ENCODE measurements around the gene CFAP97D1.

CFAP97D1 gene

GRCh38 chr17:43780135-43780534, at the start of gene CFAP97D1:
CFAP97D1 (plus strand) TSS chr17:43780435; CDS start chr17:43780463, 28 bp downstream.
- DNase-seq = no peak

- no peak for DNase-seq
Measured at GRCh38 chr17:43732958-43733357, 47.3 kb upstream of the CFAP97D1 start.

GRCh38 chr17:43733956-43734355, 46.3 kb upstream of the CFAP97D1 start:
- no peak for DNase-seq

- DNase-seq = peak; percentile 8
Measured at GRCh38 chr17:43734376-43734775, 45.9 kb upstream of the CFAP97D1 start.

- no peak for DNase-seq
Measured at GRCh38 chr17:43736389-43736788, 43.8 kb upstream of the CFAP97D1 start.

GRCh38 chr17:43737722-43738121, 42.5 kb upstream of the CFAP97D1 start:
- no peak for DNase-seq

GRCh38 chr17:43740541-43740940, 39.7 kb upstream of the CFAP97D1 start:
- DNase-seq = no peak

GRCh38 chr17:43741636-43742035, 38.6 kb upstream of the CFAP97D1 start:
- DNase-seq = peak; percentile 83

GRCh38 chr17:43745541-43745940, 34.7 kb upstream of the CFAP97D1 start:
- DNase-seq = no peak

GRCh38 chr17:43750153-43750552, 30.1 kb upstream of the CFAP97D1 start:
- no peak for DNase-seq

GRCh38 chr17:43753493-43754129, 26.6 kb upstream of the CFAP97D1 start:
- DNase-seq = peak; percentile 58

GRCh38 chr17:43754947-43755346, 25.3 kb upstream of the CFAP97D1 start:
- no peak for DNase-seq

GRCh38 chr17:43755389-43755875, 24.8 kb upstream of the CFAP97D1 start:
- no peak for DNase-seq

GRCh38 chr17:43756201-43756600, 24.0 kb upstream of the CFAP97D1 start:
- DNase-seq = no peak

- DNase-seq = no peak
Measured at GRCh38 chr17:43757171-43757660, 23.0 kb upstream of the CFAP97D1 start.

GRCh38 chr17:43758086-43758485, 22.1 kb upstream of the CFAP97D1 start:
- DNase-seq = no peak

GRCh38 chr17:43758497-43759174, 21.6 kb upstream of the CFAP97D1 start, which contains the start of gene SOST:
SOST (minus strand) TSS chr17:43758791; CDS start chr17:43758741, 50 bp downstream.
- DNase-seq = no peak

- DNase-seq = no peak
Measured at GRCh38 chr17:43759836-43760235, 20.4 kb upstream of the CFAP97D1 start.

- peak; percentile 77 for DNase-seq
Measured at GRCh38 chr17:43760254-43760852, 19.9 kb upstream of the CFAP97D1 start.

GRCh38 chr17:43766413-43767052, 13.7 kb upstream of the CFAP97D1 start:
- peak; percentile 39 for DNase-seq

GRCh38 chr17:43767053-43767712, 13.1 kb upstream of the CFAP97D1 start:
- DNase-seq = peak; percentile 28

GRCh38 chr17:43767713-43768059, 12.5 kb upstream of the CFAP97D1 start:
- DNase-seq = no peak

- DNase-seq = peak; percentile 99
Measured at GRCh38 chr17:43768382-43768781, 11.9 kb upstream of the CFAP97D1 start.

Data from MV-4-11 (cell line).